Epithelial cell of esophagus (primary cell): Measurements from ENCODE around the gene PCDH20.

Source experiments
- DNase-seq: peaks from one replicate; pipeline ENCODE4 v3.0.0; 2010; ENCODE audit warnings: low read depth
- H3K4me3 ChIP-seq: 2 replicates; pipeline ENCODE4 v1.5.1; 2011; ENCODE audit warnings: mild to moderate bottlenecking, low read length, control low read depth
- CTCF ChIP-seq: IDR thresholded peaks from 2 replicates; pipeline ENCODE4 v1.5.1; 2011; ENCODE audit warnings: low read depth, mild to moderate bottlenecking, low read length, control low read depth, inconsistent platforms; ENCODE audit not compliant: insufficient read depth; ENCODE audit errors: missing control alignments

Gene PCDH20

GRCh38 chr13:61415058-61415721, 459 bp downstream of the PCDH20 start:
- TF ChIP-seq CTCF = no peak
- peak overlapping the region; percentile 25 for H3K4me3 ChIP-seq
- peak; percentile 71 for DNase-seq

- DNase-seq = no peak
- peak overlapping the region; percentile 25 for H3K4me3 ChIP-seq
- no peak for TF ChIP-seq CTCF
These were observed 977 bp downstream of the PCDH20 start for GRCh38 chr13:61414686-61415057.

GRCh38 chr13:61413572-61414535, 1.8 kb downstream of the PCDH20 start:
- H3K4me3 ChIP-seq = no peak overlapping the region
- TF ChIP-seq CTCF = no peak

GRCh38 chr13:61410669-61411297, 4.9 kb downstream of the PCDH20 start:
- no peak overlapping the region for H3K4me3 ChIP-seq
- peak; percentile 36 for DNase-seq
- peak; percentile 66 for TF ChIP-seq CTCF

More at GRCh38 chr13:61413572-61414535, 1.8 kb downstream of the PCDH20 start:
- DNase-seq = no peak

- no peak for DNase-seq
- TF ChIP-seq CTCF = no peak
- no peak overlapping the region for H3K4me3 ChIP-seq
These were observed 5.4 kb downstream of the PCDH20 start for GRCh38 chr13:61410266-61410665.

- no peak overlapping the region for H3K4me3 ChIP-seq
- no peak for TF ChIP-seq CTCF
- no peak for DNase-seq
These were observed 7.1 kb downstream of the PCDH20 start for GRCh38 chr13:61408571-61408970.
